Measurements from ENCODE around the gene PLEKHB1.

DNA sequence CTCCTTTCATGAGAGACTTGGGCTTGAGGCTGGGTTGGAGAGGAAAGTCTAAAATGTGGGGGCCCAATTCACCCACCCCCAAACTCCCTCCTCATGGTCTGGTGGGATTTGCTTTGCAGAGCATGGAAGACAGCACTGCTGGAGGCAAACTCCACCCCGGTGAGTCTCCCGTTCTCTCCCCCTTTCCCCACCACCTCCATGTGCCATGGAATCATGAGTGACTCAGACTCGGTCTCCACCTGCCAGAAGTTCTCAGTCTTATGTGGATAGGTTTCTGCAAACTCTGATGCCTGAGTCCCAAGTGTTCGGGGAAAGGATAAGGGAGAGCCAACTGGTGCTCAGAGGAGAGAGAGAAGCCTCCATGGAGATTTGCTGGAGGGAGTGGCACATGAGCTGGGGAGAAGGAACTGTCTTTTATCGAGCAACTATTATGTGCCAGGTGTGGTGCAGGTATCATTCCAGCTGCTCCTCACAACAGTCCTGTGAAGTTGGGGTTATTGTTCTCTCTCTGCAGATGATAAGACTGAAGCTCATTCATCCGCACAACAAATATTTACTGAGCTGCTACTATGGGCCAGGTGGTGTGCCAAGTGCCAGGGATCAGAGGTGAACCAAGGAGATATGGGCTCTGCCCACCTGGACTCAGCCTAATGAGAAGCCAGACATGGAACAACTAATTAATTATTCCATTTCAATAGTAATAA, 6.6 kb downstream of the PLEKHB1 start:
- TF ChIP-seq CTCF (IDR thresholded peaks at IDR 0.05; ENCODE audit: low read length) (no peak), EZH2 (IDR thresholded peaks at IDR 0.05; ENCODE audit: borderline replicate concordance, low read length) (no peak)
